K562 (cell line): ENCODE results near the gene WFIKKN1. TPM values are rescaled to one million over a fixed set of nuclear protein-coding genes. Genes with fewer than 3 reads are reported as not detected.

Source experiments
- CBX8 ChIP-seq: fragments of 200-600 bp; sonication (generic); IDR thresholded peaks from 2 replicates; pipeline ENCODE4 v1.6.1; 2012; ENCODE audit warnings: borderline replicate concordance, mixed run types, low read depth, mild to moderate bottlenecking, moderate library complexity, mixed read lengths, low read length, control low read depth, inconsistent platforms; ENCODE audit not compliant: poor library complexity, severe bottlenecking; ENCODE audit errors: extremely low read depth
- CTBP1 ChIP-seq: fragments of 450-650 bp; IDR thresholded peaks from 2 replicates; pipeline ENCODE4 v1.6.1; 2016; ENCODE audit warnings: borderline replicate concordance
- DDX20 ChIP-seq: fragments of 450-650 bp; IDR thresholded peaks from 2 replicates; pipeline ENCODE4 v1.6.1; 2016; ENCODE audit warnings: missing genetic modification characterization, low read depth, mild to moderate bottlenecking, missing compliant biosample characterization, moderate library complexity
- EWSR1 ChIP-seq: fragments of 450-650 bp; IDR thresholded peaks from 2 replicates; pipeline ENCODE4 v1.6.1; 2018; ENCODE audit warnings: borderline replicate concordance, mild to moderate bottlenecking, low read depth, moderate library complexity; ENCODE audit not compliant: partially characterized antibody
- HNRNPL ChIP-seq: fragments of 200-400 bp; formaldehyde crosslinking; IDR thresholded peaks from 2 replicates; pipeline ENCODE4 v1.6.1; 2017; ENCODE audit warnings: low read depth, mild to moderate bottlenecking, low read length
- KLF6 ChIP-seq: fragments of 250-450 bp; sonication (Bioruptor Pico); IDR thresholded peaks from 2 replicates; pipeline ENCODE4 v1.4.0; 2020; ENCODE audit warnings: mild to moderate bottlenecking, moderate library complexity, borderline replicate concordance
- LARP7 ChIP-seq: fragments of 450-650 bp; IDR thresholded peaks from 2 replicates; pipeline ENCODE4 v1.6.1; 2016
- LCOR ChIP-seq: sonication (generic); formaldehyde crosslinking; IDR thresholded peaks from 2 replicates; pipeline ENCODE4 v1.8.0; 2022; ENCODE audit warnings: mild to moderate bottlenecking, missing genetic modification reagents
- NR1H2 ChIP-seq: sonication (generic); formaldehyde crosslinking; IDR thresholded peaks from 2 replicates; pipeline ENCODE4 v1.4.0; 2020; ENCODE audit warnings: mild to moderate bottlenecking, missing genetic modification reagents
- PCBP1 ChIP-seq: fragments of 200-400 bp; formaldehyde crosslinking; IDR thresholded peaks from 2 replicates; pipeline ENCODE4 v1.6.1; 2018; ENCODE audit warnings: mild to moderate bottlenecking, low read depth, low read length; ENCODE audit not compliant: poor library complexity, severe bottlenecking
- PHB ChIP-seq: fragments of 250-450 bp; sonication (Bioruptor Pico); IDR thresholded peaks from 2 replicates; pipeline ENCODE4 v1.5.0; 2021
- SMARCC2 ChIP-seq: fragments of 450-650 bp; IDR thresholded peaks from 2 replicates; pipeline ENCODE4 v1.6.1; 2017; ENCODE audit warnings: antibody characterized with exemption, moderate library complexity, mild to moderate bottlenecking, low read depth
- ZFX ChIP-seq: sonication (generic); formaldehyde crosslinking; IDR thresholded peaks from 2 replicates; pipeline ENCODE4 v1.8.0; 2022; ENCODE audit warnings: mild to moderate bottlenecking, missing genetic modification reagents, moderate library complexity
- ZNF766 ChIP-seq: fragments of 200-800 bp; sonication (Bioruptor generic); conservative IDR thresholded peaks from 2 replicates; pipeline ENCODE4 v1.6.1; 2016; ENCODE audit warnings: missing genetic modification characterization, missing compliant biosample characterization
- polyA plus RNA-seq, 8 experiments: library from polyadenylated mRNA; depleted of rRNA in 4 of 8; stranded (reverse) in 5 of 8; unstranded in 3 of 8; fragments of >200 nt; fragmentation: Nextera tagmentation in 2 of 8; fragmentation: Illumina TruSeq in 1 of 8; extraction: Ambion mirVana in 2 of 8; extraction: Trizol in 1 of 8; gene quantifications; 2 replicates each; pipeline versions ENCODE4 v1.2.1 to v1.2.3, GENCODE V29; 2011 to 2014; ENCODE audit warnings: inconsistent platforms in 1 of 8, missing spikeins in 1 of 8
- total RNA-seq, 7 experiments: library from RNA; depleted of rRNA in 6 of 7; stranded (reverse); fragments of >200 nt in 6 of 7; fragmentation: Illumina TruSeq in 2 of 7; extraction: Trizol in 2 of 7; gene quantifications; 2 replicates each; pipeline versions ENCODE4 v1.2.1 to v1.2.3, GENCODE V29; 2011 to 2021; ENCODE audit warnings: low replicate concordance in 1 of 7
- TF ChIP-seq, protein P1 (sequence below): sonication (generic); formaldehyde crosslinking; IDR thresholded peaks from 2 replicates; pipeline ENCODE4 v1.8.0; 2022; ENCODE audit warnings: mild to moderate bottlenecking, missing genetic modification reagents
- TF ChIP-seq, protein P2 (sequence below): fragments of 450-650 bp; IDR thresholded peaks from 2 replicates; pipeline ENCODE4 v1.6.1; 2014; ENCODE audit warnings: low read depth, mild to moderate bottlenecking, moderate library complexity, borderline replicate concordance
- TF ChIP-seq, protein P3 (sequence below): fragments of 450-650 bp; IDR thresholded peaks from 2 replicates; pipeline ENCODE4 v1.6.1; 2017; ENCODE audit warnings: antibody characterized with exemption, mild to moderate bottlenecking

Gene WFIKKN1
- total and polyA plus RNA-seq, 9 of the 15 experiments (the other 6 are each of a cell fraction or from before 2014, with no cell fraction given): 0.14 to 1.1 (median 0.50) TPM; not detected in 4

DNA sequence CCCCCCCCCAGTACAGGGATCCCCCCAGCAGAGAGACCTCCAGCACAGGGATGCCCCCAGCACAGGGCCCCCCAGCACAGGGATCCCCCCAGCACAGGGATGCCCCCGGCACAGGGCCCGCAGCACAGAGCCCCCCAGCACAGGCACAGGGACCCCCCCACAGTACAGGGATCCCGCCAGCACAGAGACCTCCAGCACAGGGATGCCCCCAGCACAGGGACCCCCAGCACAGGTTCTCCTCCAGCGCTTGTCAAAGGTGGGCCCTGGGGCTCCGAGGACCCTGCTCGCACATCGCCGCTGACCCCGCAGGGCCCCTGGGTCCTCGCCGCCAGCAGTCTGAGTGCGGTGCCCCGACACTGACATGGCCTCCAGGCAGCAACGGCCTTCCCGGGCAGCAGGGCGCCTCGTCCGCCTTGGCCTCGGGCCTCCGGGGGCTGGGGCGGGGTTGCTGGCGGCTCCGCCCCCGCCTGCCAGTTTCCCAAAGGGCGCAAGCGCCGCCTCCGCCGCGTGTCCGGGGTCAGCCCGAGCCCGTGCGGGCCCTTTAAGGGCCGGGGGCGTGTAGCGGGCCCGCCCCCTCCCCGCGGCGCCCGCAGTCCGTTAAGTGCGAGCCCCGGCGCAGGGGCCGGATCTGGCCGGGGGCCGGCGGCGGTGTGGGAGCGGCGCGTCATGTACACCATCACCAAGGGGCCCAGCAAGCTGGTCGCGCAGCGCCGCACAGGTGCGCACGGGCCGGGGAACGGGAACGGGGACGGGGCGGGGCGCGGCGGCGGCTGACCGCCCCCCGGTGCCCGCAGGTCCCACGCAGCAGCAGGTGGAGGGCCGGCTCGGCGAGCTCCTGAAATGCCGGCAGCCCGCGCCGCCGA is 10.8 kb downstream of the WFIKKN1 start, which contains the start of gene MCRIP2 (continued):
- TF ChIP-seq, protein P1, sequence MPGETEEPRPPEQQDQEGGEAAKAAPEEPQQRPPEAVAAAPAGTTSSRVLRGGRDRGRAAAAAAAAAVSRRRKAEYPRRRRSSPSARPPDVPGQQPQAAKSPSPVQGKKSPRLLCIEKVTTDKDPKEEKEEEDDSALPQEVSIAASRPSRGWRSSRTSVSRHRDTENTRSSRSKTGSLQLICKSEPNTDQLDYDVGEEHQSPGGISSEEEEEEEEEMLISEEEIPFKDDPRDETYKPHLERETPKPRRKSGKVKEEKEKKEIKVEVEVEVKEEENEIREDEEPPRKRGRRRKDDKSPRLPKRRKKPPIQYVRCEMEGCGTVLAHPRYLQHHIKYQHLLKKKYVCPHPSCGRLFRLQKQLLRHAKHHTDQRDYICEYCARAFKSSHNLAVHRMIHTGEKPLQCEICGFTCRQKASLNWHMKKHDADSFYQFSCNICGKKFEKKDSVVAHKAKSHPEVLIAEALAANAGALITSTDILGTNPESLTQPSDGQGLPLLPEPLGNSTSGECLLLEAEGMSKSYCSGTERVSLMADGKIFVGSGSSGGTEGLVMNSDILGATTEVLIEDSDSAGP (CRISPR knock-in tag): peak; percentile 92
- TF ChIP-seq DDX20 (tag): no peak
- no peak for TF ChIP-seq LCOR (CRISPR knock-in tag)
- TF ChIP-seq EWSR1: no peak
- no peak for TF ChIP-seq CBX8
- TF ChIP-seq NR1H2 (CRISPR knock-in tag): 0 out of 2 replicates have a peak, but pooled peaks have one; percentile 54
- TF ChIP-seq, protein P2, sequence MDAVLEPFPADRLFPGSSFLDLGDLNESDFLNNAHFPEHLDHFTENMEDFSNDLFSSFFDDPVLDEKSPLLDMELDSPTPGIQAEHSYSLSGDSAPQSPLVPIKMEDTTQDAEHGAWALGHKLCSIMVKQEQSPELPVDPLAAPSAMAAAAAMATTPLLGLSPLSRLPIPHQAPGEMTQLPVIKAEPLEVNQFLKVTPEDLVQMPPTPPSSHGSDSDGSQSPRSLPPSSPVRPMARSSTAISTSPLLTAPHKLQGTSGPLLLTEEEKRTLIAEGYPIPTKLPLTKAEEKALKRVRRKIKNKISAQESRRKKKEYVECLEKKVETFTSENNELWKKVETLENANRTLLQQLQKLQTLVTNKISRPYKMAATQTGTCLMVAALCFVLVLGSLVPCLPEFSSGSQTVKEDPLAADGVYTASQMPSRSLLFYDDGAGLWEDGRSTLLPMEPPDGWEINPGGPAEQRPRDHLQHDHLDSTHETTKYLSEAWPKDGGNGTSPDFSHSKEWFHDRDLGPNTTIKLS: peak; percentile 27; the same call in 1 of the 2 replicates
- no peak for TF ChIP-seq SMARCC2
- TF ChIP-seq HNRNPL: peak; percentile 93
- TF ChIP-seq ZFX (CRISPR knock-in tag): peak; percentile 74
- TF ChIP-seq ZNF766: 0 out of 2 replicates have a peak, but pooled peaks have one; percentile 44
- TF ChIP-seq PCBP1: peak; percentile 26
- peak; percentile 80 for TF ChIP-seq CTBP1
- no peak for TF ChIP-seq LARP7
- TF ChIP-seq, protein P3, sequence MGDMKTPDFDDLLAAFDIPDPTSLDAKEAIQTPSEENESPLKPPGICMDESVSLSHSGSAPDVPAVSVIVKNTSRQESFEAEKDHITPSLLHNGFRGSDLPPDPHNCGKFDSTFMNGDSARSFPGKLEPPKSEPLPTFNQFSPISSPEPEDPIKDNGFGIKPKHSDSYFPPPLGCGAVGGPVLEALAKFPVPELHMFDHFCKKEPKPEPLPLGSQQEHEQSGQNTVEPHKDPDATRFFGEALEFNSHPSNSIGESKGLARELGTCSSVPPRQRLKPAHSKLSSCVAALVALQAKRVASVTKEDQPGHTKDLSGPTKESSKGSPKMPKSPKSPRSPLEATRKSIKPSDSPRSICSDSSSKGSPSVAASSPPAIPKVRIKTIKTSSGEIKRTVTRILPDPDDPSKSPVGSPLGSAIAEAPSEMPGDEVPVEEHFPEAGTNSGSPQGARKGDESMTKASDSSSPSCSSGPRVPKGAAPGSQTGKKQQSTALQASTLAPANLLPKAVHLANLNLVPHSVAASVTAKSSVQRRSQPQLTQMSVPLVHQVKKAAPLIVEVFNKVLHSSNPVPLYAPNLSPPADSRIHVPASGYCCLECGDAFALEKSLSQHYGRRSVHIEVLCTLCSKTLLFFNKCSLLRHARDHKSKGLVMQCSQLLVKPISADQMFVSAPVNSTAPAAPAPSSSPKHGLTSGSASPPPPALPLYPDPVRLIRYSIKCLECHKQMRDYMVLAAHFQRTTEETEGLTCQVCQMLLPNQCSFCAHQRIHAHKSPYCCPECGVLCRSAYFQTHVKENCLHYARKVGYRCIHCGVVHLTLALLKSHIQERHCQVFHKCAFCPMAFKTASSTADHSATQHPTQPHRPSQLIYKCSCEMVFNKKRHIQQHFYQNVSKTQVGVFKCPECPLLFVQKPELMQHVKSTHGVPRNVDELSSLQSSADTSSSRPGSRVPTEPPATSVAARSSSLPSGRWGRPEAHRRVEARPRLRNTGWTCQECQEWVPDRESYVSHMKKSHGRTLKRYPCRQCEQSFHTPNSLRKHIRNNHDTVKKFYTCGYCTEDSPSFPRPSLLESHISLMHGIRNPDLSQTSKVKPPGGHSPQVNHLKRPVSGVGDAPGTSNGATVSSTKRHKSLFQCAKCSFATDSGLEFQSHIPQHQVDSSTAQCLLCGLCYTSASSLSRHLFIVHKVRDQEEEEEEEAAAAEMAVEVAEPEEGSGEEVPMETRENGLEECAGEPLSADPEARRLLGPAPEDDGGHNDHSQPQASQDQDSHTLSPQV: peak; percentile 2; the same call in 1 of the 2 replicates
- no peak for TF ChIP-seq KLF6 (CRISPR knock-in tag)
- TF ChIP-seq PHB (CRISPR knock-in tag): no peak
